HepG2 (cell line): ENCODE data around the gene CARS2. TPM values are rescaled to one million over a fixed set of nuclear protein-coding genes. Genes with fewer than 3 reads are reported as not detected.
A peak's percentile ranks its signal among the peaks of the same experiment; 100 is the strongest.

Source experiments
- CEBPB ChIP-seq: IDR thresholded peaks from 2 replicates; pipeline ENCODE4 v1.6.1; 2011; ENCODE audit warnings: low read depth, low read length, improper control_type of control experiment, borderline replicate concordance
- CEBPG ChIP-seq: IDR thresholded peaks from 2 replicates; pipeline ENCODE4 v1.6.1; 2016
- CHD2 ChIP-seq: IDR thresholded peaks from 2 replicates; pipeline ENCODE4 v1.6.1; 2011; ENCODE audit warnings: low read depth, low read length, improper control_type of control experiment
- HNF1A ChIP-seq, 2 experiments: sonication (generic) in 1 of 2; formaldehyde crosslinking in 1 of 2; IDR thresholded peaks; 2 replicates each; pipeline versions ENCODE4 v1.4.0 to v1.6.1; 2016 to 2020; ENCODE audit warnings: borderline replicate concordance in 1 of 2, low read depth in 1 of 2, mild to moderate bottlenecking in 1 of 2, missing genetic modification reagents in 1 of 2
- KAT2B ChIP-seq: fragments of 150-350 bp; IDR thresholded peaks from 2 replicates; pipeline ENCODE4 v1.6.1; 2014; ENCODE audit warnings: low read depth, low read length, borderline replicate concordance
- KAT8 ChIP-seq: IDR thresholded peaks from 2 replicates; pipeline ENCODE4 v1.6.1; 2016; ENCODE audit warnings: missing genetic modification reagents, missing compliant biosample characterization
- POLR2A ChIP-seq, 2 experiments: IDR thresholded peaks; 2 replicates each; pipeline ENCODE4 v1.6.1; 2011; ENCODE audit warnings: low read depth in 2 of 2, low read length in 2 of 2, mild to moderate bottlenecking in 1 of 2, moderate library complexity in 1 of 2; ENCODE audit not compliant: insufficient read depth in 1 of 2
- SMARCC2 ChIP-seq: fragments of 450-650 bp; IDR thresholded peaks from 2 replicates; pipeline ENCODE4 v1.6.1; 2017; ENCODE audit warnings: antibody characterized with exemption, mild to moderate bottlenecking
- ZBTB10 ChIP-seq: sonication (generic); formaldehyde crosslinking; IDR thresholded peaks from 2 replicates; pipeline ENCODE4 v1.4.0; 2020; ENCODE audit warnings: missing genetic modification reagents, borderline replicate concordance
- ZKSCAN5 ChIP-seq: sonication (generic); formaldehyde crosslinking; IDR thresholded peaks from 2 replicates; pipeline ENCODE4 v1.5.1; 2020; ENCODE audit warnings: mild to moderate bottlenecking, missing genetic modification reagents
- ZNF142 ChIP-seq: sonication (generic); formaldehyde crosslinking; IDR thresholded peaks from 2 replicates; pipeline ENCODE4 v1.4.0; 2020; ENCODE audit warnings: missing genetic modification reagents
- ZNF17 ChIP-seq: sonication (generic); formaldehyde crosslinking; IDR thresholded peaks from 2 replicates; pipeline ENCODE4 v1.5.0; 2020; ENCODE audit warnings: mild to moderate bottlenecking, missing genetic modification reagents
- ZNF326 ChIP-seq: sonication (generic); formaldehyde crosslinking; IDR thresholded peaks from 2 replicates; pipeline ENCODE4 v1.4.0; 2020; ENCODE audit warnings: missing genetic modification reagents, borderline replicate concordance
- ZNF572 ChIP-seq: sonication (generic); formaldehyde crosslinking; IDR thresholded peaks from 2 replicates; pipeline ENCODE4 v1.5.1; 2020; ENCODE audit warnings: mild to moderate bottlenecking, missing genetic modification reagents
- ZNF652 ChIP-seq: IDR thresholded peaks from 2 replicates; pipeline ENCODE4 v1.6.1; 2016; ENCODE audit warnings: low read depth, borderline replicate concordance
- ZNF737 ChIP-seq: sonication (generic); formaldehyde crosslinking; IDR thresholded peaks from 2 replicates; pipeline ENCODE4 v1.5.0; 2020; ENCODE audit warnings: missing genetic modification reagents, mild to moderate bottlenecking, borderline replicate concordance
- ZNF883 ChIP-seq: sonication (generic); formaldehyde crosslinking; IDR thresholded peaks from 2 replicates; pipeline ENCODE4 v1.5.1; 2020; ENCODE audit warnings: mild to moderate bottlenecking, missing genetic modification reagents; ENCODE audit errors: not compliant biosample characterization
- polyA plus RNA-seq, 8 experiments: library from polyadenylated mRNA; depleted of rRNA in 3 of 8; stranded (reverse) in 7 of 8; unstranded in 1 of 8; fragments of >200 nt; fragmentation: Illumina TruSeq in 4 of 8; extraction: Trizol in 4 of 8; gene quantifications; 2 replicates each; pipeline versions ENCODE4 v1.2.1 to v1.2.3, GENCODE V29; 2011 to 2016; ENCODE audit warnings: low read depth in 4 of 8, missing spikeins in 1 of 8, mixed read lengths in 1 of 8; ENCODE audit not compliant: insufficient read depth in 1 of 8
- total RNA-seq, 5 experiments: library from RNA; depleted of rRNA; stranded (reverse); fragments of >200 nt; fragmentation: Illumina TruSeq; extraction: Trizol; gene quantifications; 2 replicates each; pipeline ENCODE4 v1.2.3, GENCODE V29; 2016; ENCODE audit warnings: low read depth in 1 of 5

Gene CARS2
- total and polyA plus RNA-seq, 2 of the 13 experiments (the other 11 are each of a cell fraction or from before 2014, with no cell fraction given) = 41.1 to 59.3 TPM

- TF ChIP-seq CEBPG (CRISPR knock-in tag) = peak; percentile 44; the same call in 1 of the 2 replicates
- no peak for TF ChIP-seq ZNF737 (CRISPR knock-in tag)
- TF ChIP-seq ZNF142 (CRISPR knock-in tag) = peak; percentile 58; the same call in 1 of the 2 replicates
- TF ChIP-seq ZNF883 (CRISPR knock-in tag) = peak; percentile 58
- peak; percentile 96 for TF ChIP-seq KAT8 (CRISPR knock-in tag)
- no peak for TF ChIP-seq ZNF572 (CRISPR knock-in tag)
- peak; percentile 83 for TF ChIP-seq CEBPB
- no peak for TF ChIP-seq HNF1A (IDR thresholded peaks at IDR 0.05; ENCODE audit: low read depth)
- peak; percentile 48; the same call in 1 of the 2 replicates for TF ChIP-seq HNF1A (CRISPR knock-in tag; IDR thresholded peaks at IDR 0.05; ENCODE audit: borderline replicate concordance)
- 0 out of 2 replicates have a peak, but pooled peaks have one; percentile 17 for TF ChIP-seq ZNF17
- TF ChIP-seq ZBTB10 (CRISPR knock-in tag) = no peak
- no peak for TF ChIP-seq ZKSCAN5 (CRISPR knock-in tag)
- TF ChIP-seq ZNF652 (CRISPR knock-in tag) = peak; percentile 79
- no peak for TF ChIP-seq KAT2B
- no peak for TF ChIP-seq CHD2
- TF ChIP-seq POLR2A (IDR thresholded peaks at IDR 0.05; ENCODE audit: insufficient read depth in 1 of 2, low read depth in 2 of 2, low read length in 2 of 2) = peak; percentile 73 to 83
- TF ChIP-seq ZNF326 (CRISPR knock-in tag) = no peak
- no peak for TF ChIP-seq SMARCC2
Observed at GRCh38 chr13:110615322-110616102, 90.4 kb downstream of the CARS2 start, which contains the start of gene NAXD (continued).
